GM23338 (cell line): ENCODE measurements around the gene MRPL34.
A peak's percentile ranks its signal among the peaks of the same experiment; 100 is the strongest.

Source experiments
- EZH2phosphoT487 ChIP-seq: fragments of 200-600 bp; sonication (generic); IDR thresholded peaks from one replicate; pipeline ENCODE4 v1.8.1; 2018; ENCODE audit warnings: antibody characterized with exemption; ENCODE audit not compliant: unreplicated experiment
- JUNB ChIP-seq: IDR thresholded peaks from one replicate; pipeline ENCODE4 v1.6.1; 2016; ENCODE audit warnings: antibody characterized with exemption; ENCODE audit not compliant: unreplicated experiment
- POLR2AphosphoS5 ChIP-seq: IDR thresholded peaks from 2 replicates; pipeline ENCODE4 v1.6.1; 2016; ENCODE audit warnings: antibody characterized with exemption, low read depth
- TF ChIP-seq, protein P1 (sequence below), 2 experiments: fragments of 200-600 bp in 1 of 2; sonication (generic) in 1 of 2; conservative IDR thresholded peaks; 2 replicates each; pipeline versions ENCODE4 v1.5.1 to v1.6.1; 2016 to 2017; ENCODE audit warnings: antibody characterized with exemption in 2 of 2, low read depth in 2 of 2, mild to moderate bottlenecking in 2 of 2, moderate library complexity in 1 of 2

GRCh38 chr19:17323964-17324332 lies 18.3 kb downstream of the MRPL34 start:
- TF ChIP-seq, protein P1, sequence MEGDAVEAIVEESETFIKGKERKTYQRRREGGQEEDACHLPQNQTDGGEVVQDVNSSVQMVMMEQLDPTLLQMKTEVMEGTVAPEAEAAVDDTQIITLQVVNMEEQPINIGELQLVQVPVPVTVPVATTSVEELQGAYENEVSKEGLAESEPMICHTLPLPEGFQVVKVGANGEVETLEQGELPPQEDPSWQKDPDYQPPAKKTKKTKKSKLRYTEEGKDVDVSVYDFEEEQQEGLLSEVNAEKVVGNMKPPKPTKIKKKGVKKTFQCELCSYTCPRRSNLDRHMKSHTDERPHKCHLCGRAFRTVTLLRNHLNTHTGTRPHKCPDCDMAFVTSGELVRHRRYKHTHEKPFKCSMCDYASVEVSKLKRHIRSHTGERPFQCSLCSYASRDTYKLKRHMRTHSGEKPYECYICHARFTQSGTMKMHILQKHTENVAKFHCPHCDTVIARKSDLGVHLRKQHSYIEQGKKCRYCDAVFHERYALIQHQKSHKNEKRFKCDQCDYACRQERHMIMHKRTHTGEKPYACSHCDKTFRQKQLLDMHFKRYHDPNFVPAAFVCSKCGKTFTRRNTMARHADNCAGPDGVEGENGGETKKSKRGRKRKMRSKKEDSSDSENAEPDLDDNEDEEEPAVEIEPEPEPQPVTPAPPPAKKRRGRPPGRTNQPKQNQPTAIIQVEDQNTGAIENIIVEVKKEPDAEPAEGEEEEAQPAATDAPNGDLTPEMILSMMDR (conservative IDR thresholded peaks at IDR 0.05; ENCODE audit: low read depth in 2 of 2): 0 out of 4 replicates have a peak, but pooled peaks of 1 of the 2 experiments have one; percentile 8
- TF ChIP-seq EZH2phosphoT487: no peak
- no peak for TF ChIP-seq JUNB
- TF ChIP-seq POLR2AphosphoS5: no peak
